OCI-LY1 (cell line): ENCODE results near the gene LDLRAD4.

Experiments
- EZH2 ChIP-seq: fragments of 200-600 bp; sonication (generic), shearing (Covaris generic); IDR thresholded peaks from 2 replicates; pipeline ENCODE4 v1.8.0; 2017; ENCODE audit warnings: borderline replicate concordance, mixed run types, mild to moderate bottlenecking, antibody characterized with exemption, low read length, moderate library complexity, mixed read lengths
- TF ChIP-seq, protein P1 (sequence below): fragments of 200-600 bp; sonication (generic), shearing (Covaris generic); IDR thresholded peaks from 2 replicates; pipeline ENCODE4 v1.5.1; 2017; ENCODE audit warnings: mild to moderate bottlenecking, antibody characterized with exemption, low read length, moderate library complexity, mixed read lengths

DNA sequence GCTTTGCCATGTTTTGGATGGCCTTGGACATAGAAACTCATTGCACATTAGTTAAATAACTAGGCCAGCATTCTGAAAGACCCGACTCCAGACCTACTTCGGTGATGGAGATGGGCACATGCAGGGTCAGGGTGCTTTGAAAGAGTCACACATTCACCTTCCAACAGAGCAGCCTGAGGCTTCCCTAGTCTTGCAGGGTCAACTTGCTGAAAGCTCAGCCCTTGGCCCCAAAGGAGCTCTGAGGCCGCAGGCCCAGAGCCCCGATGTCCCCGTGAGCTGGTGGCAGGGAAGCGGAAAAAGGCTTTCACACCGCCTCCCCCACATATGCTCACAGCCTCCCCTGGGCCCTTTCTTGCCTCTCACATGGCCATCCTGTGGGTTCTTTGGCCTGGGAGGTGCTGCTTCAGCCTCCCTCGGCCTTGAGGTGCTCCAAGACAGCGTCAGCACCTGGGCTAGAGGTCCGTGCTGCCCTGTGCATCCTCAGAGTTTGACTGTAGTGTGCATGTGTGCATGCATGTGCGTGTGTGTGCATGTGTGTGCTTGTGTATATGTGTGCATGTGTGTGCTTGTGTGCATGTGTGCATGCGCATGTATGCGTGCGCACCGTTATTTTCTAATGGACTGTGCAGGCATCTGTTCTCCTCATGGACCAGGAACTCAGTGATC is 21.6 kb downstream of the LDLRAD4 start:
- TF ChIP-seq, protein P1, sequence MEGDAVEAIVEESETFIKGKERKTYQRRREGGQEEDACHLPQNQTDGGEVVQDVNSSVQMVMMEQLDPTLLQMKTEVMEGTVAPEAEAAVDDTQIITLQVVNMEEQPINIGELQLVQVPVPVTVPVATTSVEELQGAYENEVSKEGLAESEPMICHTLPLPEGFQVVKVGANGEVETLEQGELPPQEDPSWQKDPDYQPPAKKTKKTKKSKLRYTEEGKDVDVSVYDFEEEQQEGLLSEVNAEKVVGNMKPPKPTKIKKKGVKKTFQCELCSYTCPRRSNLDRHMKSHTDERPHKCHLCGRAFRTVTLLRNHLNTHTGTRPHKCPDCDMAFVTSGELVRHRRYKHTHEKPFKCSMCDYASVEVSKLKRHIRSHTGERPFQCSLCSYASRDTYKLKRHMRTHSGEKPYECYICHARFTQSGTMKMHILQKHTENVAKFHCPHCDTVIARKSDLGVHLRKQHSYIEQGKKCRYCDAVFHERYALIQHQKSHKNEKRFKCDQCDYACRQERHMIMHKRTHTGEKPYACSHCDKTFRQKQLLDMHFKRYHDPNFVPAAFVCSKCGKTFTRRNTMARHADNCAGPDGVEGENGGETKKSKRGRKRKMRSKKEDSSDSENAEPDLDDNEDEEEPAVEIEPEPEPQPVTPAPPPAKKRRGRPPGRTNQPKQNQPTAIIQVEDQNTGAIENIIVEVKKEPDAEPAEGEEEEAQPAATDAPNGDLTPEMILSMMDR, result no peak
- TF ChIP-seq EZH2, result no peak
